T-cell (primary cell): ENCODE data around the gene GPR183. TPM values are rescaled to one million over a fixed set of nuclear protein-coding genes. Genes with fewer than 3 reads are reported as not detected.

Experiments
- ATAC-seq, 4 experiments: fragments of 200-7000 bp in 3 of 4; fragments of 150-1000 bp in 1 of 4; cut with Tn5 transposase; replicated peaks in 1 of 4; 1 replicate in 3 of 4; 2 replicates in 1 of 4; pipeline ENCODE4 v1.10.0; 2021; ENCODE audit warnings: moderate library complexity in 3 of 4, mild to moderate bottlenecking in 2 of 4, moderate number of reproducible peaks in 1 of 4
- CTCF ChIA-PET, 2 donors: fragments of 300-600 bp; sonication (Branson Sonifier 250); formaldehyde crosslinking; loops; one replicate each; lab custom pipeline; 2022; ENCODE audit warnings: antibody characterized with exemption in 2 of 2; lab: Charles Lee
- POLR2A ChIA-PET, 2 donors: fragments of 300-600 bp; sonication (Branson Sonifier 250); formaldehyde crosslinking; loops; one replicate each; lab custom pipeline; 2022; ENCODE audit warnings: antibody characterized with exemption in 2 of 2; lab: Charles Lee
- DNase-seq, 35 experiments: peaks; one replicate each; pipeline versions ENCODE4 v3.0.0 to v3.0.0-alpha.2; 2013 to 2023
- H3K27ac ChIP-seq: one replicate; pipeline ENCODE4 v1.5.1; 2013; ENCODE audit warnings: low read length
- H3K27me3 ChIP-seq, 2 experiments: replicated peaks in 1 of 2; 1 replicate in 1 of 2; 2 replicates in 1 of 2; pipeline versions ENCODE4 v1.6.1 to v1.7.0; 2013; ENCODE audit warnings: low read length in 1 of 2, mixed read lengths in 1 of 2; ENCODE audit not compliant: control insufficient read depth in 2 of 2, insufficient read depth in 2 of 2; ENCODE audit errors: extremely low read depth in 1 of 2
- H3K36me3 ChIP-seq, 2 donors: 1 replicate in 1 of 2; 2 replicates in 1 of 2; pipeline versions ENCODE4 v1.6.1 to v1.7.0; 2013; ENCODE audit warnings: low read length in 1 of 2; ENCODE audit not compliant: control insufficient read depth in 2 of 2, insufficient read depth in 1 of 2; ENCODE audit errors: extremely low read depth in 1 of 2
- H3K4me1 ChIP-seq, 2 experiments: 1 replicate in 1 of 2; 2 replicates in 1 of 2; pipeline versions ENCODE4 v1.6.1 to v1.7.0; 2013; ENCODE audit warnings: low read length in 2 of 2, mixed read lengths in 1 of 2; ENCODE audit not compliant: insufficient read depth in 2 of 2, control insufficient read depth in 1 of 2; ENCODE audit errors: extremely low read depth in 1 of 2
- H3K4me3 ChIP-seq, 2 donors: 1 replicate in 1 of 2; 2 replicates in 1 of 2; pipeline versions ENCODE4 v1.5.1 to v1.7.0; 2013; ENCODE audit warnings: mild to moderate bottlenecking in 2 of 2, low read length in 1 of 2, moderate library complexity in 1 of 2; ENCODE audit not compliant: control insufficient read depth in 1 of 2; ENCODE audit errors: extremely low read depth in 1 of 2
- H3K9me3 ChIP-seq: 2 replicates; pipeline ENCODE4 v1.7.0; 2013
- H3K27ac Mint-ChIP-seq, 2 donors: one replicate each; pipeline ENCODE4 v1.8.0; 2020 to 2021; ENCODE audit warnings: mild to moderate bottlenecking in 2 of 2, mixed read lengths in 2 of 2
- H3K27me3 Mint-ChIP-seq, 2 donors: one replicate each; pipeline ENCODE4 v1.8.0; 2021 to 2022; ENCODE audit warnings: mixed read lengths in 2 of 2
- H3K36me3 Mint-ChIP-seq: one replicate; pipeline ENCODE4 v1.8.0; 2021; ENCODE audit warnings: mixed read lengths
- H3K4me1 Mint-ChIP-seq, 3 donors: one replicate each; pipeline ENCODE4 v1.8.0; 2020 to 2022; ENCODE audit warnings: mixed read lengths in 3 of 3, mild to moderate bottlenecking in 1 of 3
- H3K4me3 Mint-ChIP-seq, 3 donors: one replicate each; pipeline ENCODE4 v1.8.0; 2020 to 2022; ENCODE audit warnings: mild to moderate bottlenecking in 3 of 3, mixed read lengths in 3 of 3, moderate library complexity in 3 of 3
- H3K9me3 Mint-ChIP-seq, 3 donors: one replicate each; pipeline ENCODE4 v1.8.0; 2020 to 2022; ENCODE audit warnings: mixed read lengths in 3 of 3
- WGBS: methylation state at CpG from one replicate; pipeline ENCODE4 v1.1.5; 2013; ENCODE audit warnings: missing lambda C conversion rate; ENCODE audit not compliant: insufficient coverage; 5-methylcytosine and 5-hydroxymethylcytosine counted together
- total RNA-seq, 35 experiments: library from RNA in 6 of 35; stranded (reverse) in 6 of 35; fragments of 120-200 nt in 1 of 35; gene quantifications; one replicate each; pipeline versions ENCODE4 v1.2.1 to v1.2.4 and lab custom pipeline; 2013 to 2026

GPR183 gene
- total RNA-seq, 5 donors from 2014 or later (not counting 1 experiment from before 2014, with no cell fraction given): 69.9 to 152 (median 100) TPM

DNA sequence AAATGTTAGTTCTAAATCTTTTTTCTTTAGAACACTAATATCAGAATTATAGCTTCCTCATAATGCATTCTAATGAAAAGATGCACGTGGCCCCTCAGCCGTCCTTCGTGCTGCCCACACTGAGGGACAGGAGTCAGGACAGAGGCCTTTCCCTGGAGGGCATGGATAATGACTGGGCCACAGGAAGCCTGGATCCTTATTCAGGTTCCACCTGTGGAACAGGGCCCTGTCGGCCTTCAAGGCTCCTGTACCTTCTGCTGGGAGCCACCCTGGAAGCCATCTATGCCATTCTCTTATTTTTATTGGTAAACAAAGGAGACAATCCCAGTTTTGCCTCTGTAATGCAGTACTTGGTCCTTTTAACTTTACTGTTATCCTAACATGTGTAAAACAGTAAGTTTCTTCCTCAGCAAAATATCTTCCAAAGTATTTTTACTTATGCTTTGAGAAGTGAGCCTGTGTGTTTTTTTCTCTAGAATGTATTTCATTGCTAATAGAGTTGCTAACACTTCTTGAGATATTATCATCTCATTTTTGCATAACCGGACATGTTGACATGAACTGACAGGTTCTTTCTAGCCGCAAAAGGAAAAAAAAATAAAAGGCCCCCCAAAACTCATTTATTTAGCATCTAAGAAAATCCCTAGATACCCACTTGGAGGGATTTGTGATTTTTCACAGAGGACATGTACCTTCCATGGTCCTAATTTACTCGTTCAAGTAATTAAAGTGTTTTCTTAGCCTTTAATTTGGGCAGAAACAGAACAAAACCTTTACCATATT, 6.0 kb downstream of the GPR183 start:
- CTCF ChIA-PET: interaction anchor here (0.6 to 2.0 kb wide), 7 partner anchors 17 to 35 kb away, joined by 3 to 13 read pairs (median 7); no protein-coding TSS in a partner anchor
- Mint-ChIP-seq H3K4me1 (peaks cover 77 to 88% (median 85%) of the 10 kb centered on the region in 3 donors), H3K4me3 (peak overlapping the region; percentile 71 to 99 (median 94)), H3K9me3 (no peaks in the 10 kb centered on the region), H3K27me3 (no peaks in the 10 kb centered on the region), H3K27ac (peak overlapping the region; percentile 79 to 89), H3K36me3 (peaks cover 59% of the 10 kb centered on the region)
- H3K4me1 ChIP-seq: peaks cover 35 to 61% of the 10 kb centered on the region in 2 experiments
- H3K27ac ChIP-seq: peak overlapping the region; percentile 80
- peak overlapping the region; percentile 3 to 68 for H3K4me3 ChIP-seq
- peaks cover 0 to 28% of the 10 kb centered on the region in 2 donors for H3K36me3 ChIP-seq
- DNase-seq: no peak
- WGBS: 67% methylated on average over 3 of the region's 7 CpGs
- POLR2A ChIA-PET: interaction anchor here (0.8 to 3.3 kb wide), 11 partner anchors 8 to 133 kb away, joined by 3 to 19 read pairs (median 5); no protein-coding TSS in a partner anchor
- ATAC-seq: no peak
- H3K9me3 ChIP-seq: no peaks in the 10 kb centered on the region
- H3K27me3 ChIP-seq: no peaks in the 10 kb centered on the region

- H3K36me3 Mint-ChIP-seq: peaks cover 64% of the 10 kb centered on the region
- no peaks in the 10 kb centered on the region for H3K27me3 Mint-ChIP-seq
- no peaks in the 10 kb centered on the region for H3K9me3 ChIP-seq
- CTCF ChIA-PET: interaction anchor here (1.2 to 1.6 kb wide), 6 partner anchors 17 to 34 kb away, joined by 3 to 7 read pairs (median 4); no protein-coding TSS in a partner anchor
- no peak for DNase-seq
- peaks cover 0 to 37% of the 10 kb centered on the region in 2 donors for H3K36me3 ChIP-seq
- H3K27me3 ChIP-seq: no peaks in the 10 kb centered on the region
- no peaks in the 10 kb centered on the region for H3K9me3 Mint-ChIP-seq
- H3K4me3 Mint-ChIP-seq: peak overlapping the region; percentile 64 to 73 (median 67)
- H3K4me1 Mint-ChIP-seq: peaks cover 85 to 90% (median 90%) of the 10 kb centered on the region in 3 donors
- H3K27ac ChIP-seq: peak overlapping the region; percentile 80
- POLR2A ChIA-PET: interaction anchor here in 1 of 2 donors (0.6 to 3.3 kb wide), 7 partner anchors 15 to 82 kb away, joined by 3 to 19 read pairs (median 5); no protein-coding TSS in a partner anchor
- ATAC-seq: no peak
- WGBS: 67% methylated on average over 4 of the region's 4 CpGs
- peak overlapping the region in 1 of 2 donors; percentile 3 for H3K4me3 ChIP-seq
- H3K4me1 ChIP-seq: peaks cover 46 to 72% of the 10 kb centered on the region in 2 experiments
- H3K27ac Mint-ChIP-seq: peak overlapping the region; percentile 90 to 96
These were observed 7.3 kb downstream of the GPR183 start for GRCh38 chr13:99299920-99300341.

GRCh38 chr13:99299256-99299919, 7.8 kb downstream of the GPR183 start:
- Mint-ChIP-seq H3K36me3 (peaks cover 62% of the 10 kb centered on the region), H3K4me1 (peaks cover 86 to 89% (median 87%) of the 10 kb centered on the region in 3 donors), H3K27ac (peak overlapping the region; percentile 90 to 96), H3K27me3 (no peaks in the 10 kb centered on the region), H3K4me3 (peak overlapping the region; percentile 64 to 74 (median 67)), H3K9me3 (no peaks in the 10 kb centered on the region)
- CTCF ChIA-PET: interaction anchor here (1.2 to 1.6 kb wide), 6 partner anchors 16 to 33 kb away, joined by 3 to 7 read pairs (median 4); no protein-coding TSS in a partner anchor
- ATAC-seq: no peak
- WGBS: 0% methylated on average over 1 of the region's 4 CpGs
- Histone ChIP-seq H3K36me3 (peaks cover 0 to 41% of the 10 kb centered on the region in 2 donors), H3K9me3 (no peaks in the 10 kb centered on the region), H3K4me3 (peak overlapping the region in 1 of 2 donors; percentile 6), H3K4me1 (peaks cover 46 to 71% of the 10 kb centered on the region in 2 experiments), H3K27ac (peak overlapping the region; percentile 80), H3K27me3 (no peaks in the 10 kb centered on the region)
- POLR2A ChIA-PET: interaction anchor here in 1 of 2 donors (0.6 to 3.7 kb wide), 8 partner anchors 11 to 83 kb away, joined by 3 to 15 read pairs (median 4); no protein-coding TSS in a partner anchor
- DNase-seq: no peak

DNA sequence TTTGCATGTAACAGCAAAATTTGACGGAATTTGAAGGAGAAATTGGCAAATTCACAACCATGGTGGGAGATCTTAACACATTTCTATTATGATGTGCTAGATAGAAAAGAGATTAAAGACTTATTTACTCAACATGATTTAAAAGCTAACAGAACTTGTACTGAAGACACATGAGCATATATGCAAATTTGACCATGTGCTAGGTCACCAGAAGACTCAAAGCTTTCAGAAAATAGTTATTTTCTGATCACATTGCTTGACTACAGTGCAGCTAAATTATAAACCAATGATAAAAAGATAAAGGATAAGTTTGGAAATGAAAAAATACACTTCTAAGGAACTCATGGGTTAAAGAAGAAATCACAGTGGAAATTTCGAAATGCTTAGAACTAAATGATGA, 9.1 kb downstream of the GPR183 start:
- 20% methylated on average over 1 of the region's 2 CpGs for whole genome bisulfite sequencing
- no peaks in the 10 kb centered on the region for H3K27me3 ChIP-seq
- CTCF ChIA-PET: interaction anchor here in 1 of 2 donors (1.1 to 3.0 kb wide), 8 partner anchors 10 to 138 kb away, joined by 3 to 22 read pairs (median 8); no protein-coding TSS in a partner anchor
- ATAC-seq: no peak
- peaks cover 44 to 64% of the 10 kb centered on the region in 2 experiments for H3K4me1 ChIP-seq
- H3K9me3 ChIP-seq: no peaks in the 10 kb centered on the region
- Mint-ChIP-seq H3K9me3 (no peaks in the 10 kb centered on the region), H3K36me3 (peaks cover 62% of the 10 kb centered on the region), H3K4me3 (peak overlapping the region; percentile 67 to 85 (median 82)), H3K4me1 (peaks cover 86 to 89% (median 87%) of the 10 kb centered on the region in 3 donors), H3K27me3 (no peaks in the 10 kb centered on the region), H3K27ac (peak overlapping the region; percentile 97 to 99)
- H3K27ac ChIP-seq: peak overlapping the region; percentile 80
- POLR2A ChIA-PET: interaction anchor here (0.5 to 3.7 kb wide), 9 partner anchors 8 to 126 kb away, joined by 3 to 28 read pairs (median 7); partner anchors contain the start of gene GPR183 (in 1 of the 2)
- peaks cover 0 to 44% of the 10 kb centered on the region in 2 donors for H3K36me3 ChIP-seq
- H3K4me3 ChIP-seq: no peak overlapping the region
- DNase-seq: no peak

DNA sequence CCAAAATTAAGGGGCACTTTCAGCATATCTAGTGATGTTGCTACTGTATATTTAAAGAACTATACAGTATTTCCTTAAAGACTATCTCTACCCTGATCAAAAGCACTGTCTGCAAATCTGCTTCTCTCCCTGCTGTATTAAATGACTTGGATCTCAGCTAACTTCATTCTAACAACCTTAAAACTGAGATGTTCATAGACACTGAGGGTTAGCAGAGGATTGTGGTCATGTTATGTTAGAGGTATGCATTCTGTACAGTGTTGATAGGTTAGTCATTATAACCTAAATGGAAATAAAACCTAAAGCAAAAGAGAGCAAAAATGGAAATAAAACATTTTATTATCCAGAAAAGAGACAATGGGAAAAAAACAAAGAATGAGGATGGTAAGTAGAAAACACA, 9.9 kb downstream of the GPR183 start:
- peaks cover 37 to 61% of the 10 kb centered on the region in 2 experiments for H3K4me1 ChIP-seq
- no peak for DNase-seq
- Mint-ChIP-seq H3K4me1 (peaks cover 86 to 89% (median 87%) of the 10 kb centered on the region in 3 donors), H3K27ac (peak overlapping the region; percentile 97 to 99), H3K27me3 (no peaks in the 10 kb centered on the region), H3K36me3 (peaks cover 59% of the 10 kb centered on the region), H3K4me3 (peak overlapping the region; percentile 67 to 85 (median 82)), H3K9me3 (no peaks in the 10 kb centered on the region)
- ChIA-PET POLR2A (interaction anchor here (0.5 to 3.7 kb wide), 10 partner anchors 9 to 127 kb away, joined by 3 to 28 read pairs (median 7); partner anchors contain the start of gene GPR183 (in 1 of the 2)), CTCF (interaction anchor here in 1 of 2 donors (0.9 to 3.0 kb wide), 8 partner anchors 11 to 138 kb away, joined by 3 to 22 read pairs (median 6); no protein-coding TSS in a partner anchor)
- ATAC-seq: no peak
- H3K27me3 ChIP-seq: no peaks in the 10 kb centered on the region
- H3K36me3 ChIP-seq: peaks cover 0 to 44% of the 10 kb centered on the region in 2 donors
- peak overlapping the region; percentile 80 for H3K27ac ChIP-seq
- no peaks in the 10 kb centered on the region for H3K9me3 ChIP-seq
- H3K4me3 ChIP-seq: peak overlapping the region in 1 of 2 donors; percentile 3
